ENCODE results near the gene ELANE.

DNA sequence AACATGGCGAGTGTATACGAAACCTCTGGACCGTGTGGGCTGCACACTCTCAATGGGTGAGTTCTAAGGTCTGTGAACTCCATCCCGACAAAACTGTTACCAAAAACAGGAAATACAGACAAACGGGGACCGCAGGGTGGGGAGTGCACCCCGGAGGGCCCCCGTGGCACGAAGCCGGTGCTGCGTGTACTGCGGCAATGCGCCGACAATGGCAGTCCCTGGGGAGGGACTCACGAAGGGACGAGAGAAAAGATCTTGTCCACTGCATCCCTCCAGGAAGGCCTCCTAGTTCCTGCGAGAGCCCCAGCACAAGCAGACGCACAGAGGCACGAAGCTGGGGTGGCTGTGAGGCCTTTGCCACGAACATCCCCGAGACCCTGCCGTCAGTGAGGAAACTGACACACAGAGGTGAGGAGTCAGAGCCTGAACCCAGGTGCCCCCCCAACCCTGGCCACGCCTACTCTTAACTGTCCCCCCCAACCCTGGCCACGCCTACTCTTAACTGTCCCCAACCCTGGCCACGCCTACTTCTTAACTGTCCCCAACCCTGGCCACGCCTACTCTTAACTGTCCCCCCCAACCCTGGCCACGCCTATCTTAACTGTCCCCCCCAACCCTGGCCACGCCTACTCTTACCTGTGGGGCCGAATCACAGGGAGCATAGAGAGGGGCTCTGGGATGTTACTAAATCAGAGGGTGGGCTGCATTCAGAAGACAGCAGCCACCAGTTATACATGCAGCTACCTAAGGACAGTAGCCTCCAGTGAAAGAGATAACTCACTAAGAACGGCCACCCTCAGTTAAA is 36.7 kb downstream of the ELANE start:
- TF ChIP-seq, protein P1, sequence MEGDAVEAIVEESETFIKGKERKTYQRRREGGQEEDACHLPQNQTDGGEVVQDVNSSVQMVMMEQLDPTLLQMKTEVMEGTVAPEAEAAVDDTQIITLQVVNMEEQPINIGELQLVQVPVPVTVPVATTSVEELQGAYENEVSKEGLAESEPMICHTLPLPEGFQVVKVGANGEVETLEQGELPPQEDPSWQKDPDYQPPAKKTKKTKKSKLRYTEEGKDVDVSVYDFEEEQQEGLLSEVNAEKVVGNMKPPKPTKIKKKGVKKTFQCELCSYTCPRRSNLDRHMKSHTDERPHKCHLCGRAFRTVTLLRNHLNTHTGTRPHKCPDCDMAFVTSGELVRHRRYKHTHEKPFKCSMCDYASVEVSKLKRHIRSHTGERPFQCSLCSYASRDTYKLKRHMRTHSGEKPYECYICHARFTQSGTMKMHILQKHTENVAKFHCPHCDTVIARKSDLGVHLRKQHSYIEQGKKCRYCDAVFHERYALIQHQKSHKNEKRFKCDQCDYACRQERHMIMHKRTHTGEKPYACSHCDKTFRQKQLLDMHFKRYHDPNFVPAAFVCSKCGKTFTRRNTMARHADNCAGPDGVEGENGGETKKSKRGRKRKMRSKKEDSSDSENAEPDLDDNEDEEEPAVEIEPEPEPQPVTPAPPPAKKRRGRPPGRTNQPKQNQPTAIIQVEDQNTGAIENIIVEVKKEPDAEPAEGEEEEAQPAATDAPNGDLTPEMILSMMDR (IDR thresholded peaks at IDR 0.05; ENCODE audit: poor library complexity) = no peak
- TF ChIP-seq EZH2phosphoT487 (IDR thresholded peaks at IDR 0.05; ENCODE audit: low read depth, severe bottlenecking, unreplicated experiment) = no peak
- TF ChIP-seq EZH2 (IDR thresholded peaks at IDR 0.05; ENCODE audit: borderline replicate concordance) = no peak

Measured in hepatocyte (in vitro differentiated cells).